ENCODE results near the gene DST. TPM values are rescaled to one million over a fixed set of nuclear protein-coding genes. Genes with fewer than 3 reads are reported as not detected.

DST gene
- total RNA-seq, 4 donors from 2014 or later: 331 to 417 (median 368) TPM

DNA sequence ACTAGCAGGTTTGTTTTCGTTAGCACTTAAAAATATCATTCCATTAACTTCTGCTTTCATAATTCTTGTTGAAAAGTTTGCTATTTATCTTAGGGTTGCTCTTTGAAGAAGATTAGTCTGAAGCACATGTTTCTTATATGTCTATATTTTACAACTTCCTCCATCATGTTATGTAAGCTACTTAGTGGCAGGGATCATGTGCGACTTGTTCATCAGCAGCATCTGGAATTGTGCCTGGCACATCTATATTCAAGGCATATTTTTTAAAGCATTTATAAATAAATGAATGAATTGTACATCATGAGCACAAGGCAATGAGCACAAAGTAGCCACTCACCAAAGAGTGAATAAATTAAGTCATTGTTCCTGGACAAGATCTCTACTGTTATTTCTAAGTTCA lies 208.1 kb downstream of the DST start:
- no peak overlapping the region for H3K27ac ChIP-seq
- no peaks in the 10 kb centered on the region for H3K4me1 ChIP-seq
- H3K4me3 ChIP-seq: no peak overlapping the region
- peaks cover 0 to 8% (median 0%) of the 10 kb centered on the region in 4 donors for H3K9me3 ChIP-seq
- H3K36me3 ChIP-seq: no peaks in the 10 kb centered on the region
- 81 to 90% methylated on average over 2 of the region's 2 CpGs for WGBS, 2 donors
- no peaks in the 10 kb centered on the region for H3K27me3 ChIP-seq
- no peak for DNase-seq (ENCODE audit: low spot score in 2 of 2)
- TF ChIP-seq EP300 (IDR thresholded peaks at IDR 0.05) (no peak), CTCF (IDR thresholded peaks at IDR 0.05) (no peak), POLR2A (IDR thresholded peaks at IDR 0.05) (no peak)

DNA sequence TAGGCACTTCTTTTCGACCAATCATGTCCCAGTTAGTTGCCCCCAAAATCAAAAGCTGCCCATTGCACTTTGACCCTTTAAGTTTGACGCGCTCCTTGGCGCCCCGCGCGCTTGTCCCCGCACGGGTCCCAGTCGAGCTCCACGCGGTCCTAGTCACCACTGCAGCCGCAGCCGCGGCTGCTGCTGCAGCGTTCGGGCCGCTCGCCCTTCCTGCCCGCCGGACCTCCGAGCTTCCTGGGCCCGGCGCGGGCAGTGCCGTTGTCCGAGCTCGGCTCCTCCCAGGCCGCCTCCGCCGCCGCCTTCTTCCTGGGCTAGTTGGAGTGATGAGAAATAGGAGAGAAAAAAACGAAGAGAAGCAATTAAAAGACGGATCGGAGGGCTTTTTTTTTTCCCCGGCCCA lies 209.6 kb downstream of the DST start:
- Histone ChIP-seq H3K9me3 (peaks cover 0 to 4% (median 0%) of the 10 kb centered on the region in 4 donors), H3K4me3 (no peak overlapping the region), H3K27me3 (no peaks in the 10 kb centered on the region), H3K4me1 (no peaks in the 10 kb centered on the region), H3K36me3 (no peaks in the 10 kb centered on the region), H3K27ac (no peak overlapping the region)
- TF ChIP-seq EP300 (IDR thresholded peaks at IDR 0.05) (no peak), POLR2A (IDR thresholded peaks at IDR 0.05) (no peak), CTCF (IDR thresholded peaks at IDR 0.05) (no peak)
- WGBS, 2 donors: 85 to 88% methylated on average over 36 of the region's 36 CpGs
- no peak for DNase-seq (ENCODE audit: low spot score in 2 of 2)

- H3K27me3 ChIP-seq: no peaks in the 10 kb centered on the region
- 98% methylated on average over 24 of the region's 24 CpGs for WGBS, 2 donors
- TF ChIP-seq CTCF (IDR thresholded peaks at IDR 0.05) (no peak), POLR2A (IDR thresholded peaks at IDR 0.05) (no peak), EP300 (IDR thresholded peaks at IDR 0.05) (no peak)
- H3K4me3 ChIP-seq: no peak overlapping the region
- no peak overlapping the region for H3K27ac ChIP-seq
- H3K4me1 ChIP-seq: no peaks in the 10 kb centered on the region
- no peaks in the 10 kb centered on the region for H3K36me3 ChIP-seq
- no peak for DNase-seq (ENCODE audit: low spot score in 2 of 2)
- H3K9me3 ChIP-seq: peaks cover 0 to 4% (median 0%) of the 10 kb centered on the region in 4 donors
Measured at GRCh38 chr6:56432194-56432593, 210.5 kb downstream of the DST start.

DNA sequence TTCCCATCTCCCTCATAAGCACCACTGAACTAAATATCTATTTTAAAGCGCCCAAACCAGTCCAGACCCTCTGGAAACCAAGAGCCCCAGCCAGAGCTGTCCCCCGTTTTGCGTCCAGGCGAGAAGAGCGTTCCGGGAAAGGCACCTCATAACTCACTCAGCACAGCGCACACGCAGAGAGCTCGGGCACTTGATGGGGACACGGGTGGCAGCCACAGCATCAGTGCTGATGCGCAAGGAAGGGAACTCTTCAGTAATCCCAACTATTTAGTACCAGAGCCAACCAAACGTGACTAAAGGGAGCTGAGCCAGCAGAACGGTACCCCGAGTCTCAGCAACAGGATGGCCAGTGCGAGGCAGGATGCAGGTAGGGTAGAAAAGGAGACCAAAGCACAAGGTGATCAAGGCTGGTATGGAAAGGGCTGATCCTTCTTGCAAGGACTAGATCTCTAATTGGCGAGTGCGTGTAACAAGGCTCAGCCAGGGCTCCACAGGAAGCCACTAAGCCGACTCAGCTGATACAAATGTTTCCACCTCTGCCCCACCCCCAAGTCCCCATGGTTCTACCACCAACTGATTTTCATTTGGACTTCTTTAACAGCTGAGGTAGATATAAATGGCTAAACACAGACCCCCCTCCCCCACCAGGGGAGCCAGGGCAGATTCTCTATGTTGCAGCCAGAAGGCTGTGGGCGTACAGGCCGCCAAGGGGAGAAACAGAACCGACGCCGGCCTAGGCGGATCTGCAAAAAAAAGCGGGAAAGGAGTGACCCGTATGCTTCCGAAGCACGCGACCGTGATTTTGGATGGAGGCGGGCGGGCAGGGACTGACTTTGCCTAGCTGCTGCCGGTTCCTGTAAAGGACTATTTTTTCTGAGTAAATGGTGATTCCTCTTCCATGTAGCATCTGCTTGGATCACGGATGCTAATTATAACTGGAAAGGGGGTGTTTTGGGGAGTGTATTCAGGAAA lies 211.8 kb downstream of the DST start:
- Histone ChIP-seq H3K4me3 (no peak overlapping the region), H3K36me3 (no peaks in the 10 kb centered on the region), H3K4me1 (no peaks in the 10 kb centered on the region), H3K27ac (no peak overlapping the region), H3K27me3 (no peaks in the 10 kb centered on the region), H3K9me3 (peaks cover 0 to 4% (median 0%) of the 10 kb centered on the region in 4 donors)
- 93% methylated on average over 34 of the region's 34 CpGs for WGBS, 2 donors
- DNase-seq (ENCODE audit: low spot score in 2 of 2): no peak
- TF ChIP-seq EP300 (IDR thresholded peaks at IDR 0.05) (no peak), POLR2A (IDR thresholded peaks at IDR 0.05) (no peak), CTCF (IDR thresholded peaks at IDR 0.05) (no peak)

- Histone ChIP-seq H3K36me3 (no peaks in the 10 kb centered on the region), H3K4me1 (no peaks in the 10 kb centered on the region), H3K27ac (no peak overlapping the region), H3K4me3 (no peak overlapping the region), H3K9me3 (no peaks in the 10 kb centered on the region), H3K27me3 (no peaks in the 10 kb centered on the region)
- WGBS, 2 donors: 59 to 65% methylated on average over 4 of the region's 4 CpGs
- TF ChIP-seq POLR2A (IDR thresholded peaks at IDR 0.05) (no peak), EP300 (IDR thresholded peaks at IDR 0.05) (no peak), CTCF (IDR thresholded peaks at IDR 0.05) (no peak)
- no peak for DNase-seq (ENCODE audit: low spot score in 2 of 2)
Measured at GRCh38 chr6:56424542-56425083, 218.1 kb downstream of the DST start.

Measured in tibial nerve (tissue), 4 donors.